ENCODE data around the gene VPS13C.
"Not testable (repeated sequence)": the region's sequence is repeated elsewhere in the genome, so short reads cannot be mapped to it uniquely, and the experiment has no call there.

Gene VPS13C

DNA sequence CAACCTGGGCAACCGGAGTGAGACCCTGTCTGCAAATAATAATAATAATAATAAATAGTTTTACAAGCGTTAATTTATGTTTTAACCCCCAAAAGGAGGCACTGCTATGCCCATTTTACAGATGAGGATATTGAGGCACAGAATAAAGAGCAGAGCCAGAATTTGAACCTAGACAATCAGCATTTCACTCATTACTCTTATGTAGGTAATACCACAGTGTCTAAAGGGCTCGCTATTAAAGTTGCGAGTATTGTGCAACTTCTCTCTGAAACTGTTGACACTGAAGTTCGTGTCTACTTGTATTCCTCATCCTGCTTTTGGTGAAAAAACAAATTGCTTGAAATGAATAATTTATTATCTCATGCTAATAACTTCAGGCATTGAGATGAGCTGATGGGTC, 9.3 kb upstream of the VPS13C start:
- DNase-seq (ENCODE audit: low read depth in 3 of 3): no peak

- no peak for DNase-seq (ENCODE audit: low read depth in 3 of 3)
Observed at GRCh38 chr15:62068810-62069167, 8.5 kb upstream of the VPS13C start.

- DNase-seq (ENCODE audit: low read depth in 3 of 3): peak in 1 of 3 experiments; percentile 11
Observed at GRCh38 chr15:62068071-62068809, 8.0 kb upstream of the VPS13C start.

DNA sequence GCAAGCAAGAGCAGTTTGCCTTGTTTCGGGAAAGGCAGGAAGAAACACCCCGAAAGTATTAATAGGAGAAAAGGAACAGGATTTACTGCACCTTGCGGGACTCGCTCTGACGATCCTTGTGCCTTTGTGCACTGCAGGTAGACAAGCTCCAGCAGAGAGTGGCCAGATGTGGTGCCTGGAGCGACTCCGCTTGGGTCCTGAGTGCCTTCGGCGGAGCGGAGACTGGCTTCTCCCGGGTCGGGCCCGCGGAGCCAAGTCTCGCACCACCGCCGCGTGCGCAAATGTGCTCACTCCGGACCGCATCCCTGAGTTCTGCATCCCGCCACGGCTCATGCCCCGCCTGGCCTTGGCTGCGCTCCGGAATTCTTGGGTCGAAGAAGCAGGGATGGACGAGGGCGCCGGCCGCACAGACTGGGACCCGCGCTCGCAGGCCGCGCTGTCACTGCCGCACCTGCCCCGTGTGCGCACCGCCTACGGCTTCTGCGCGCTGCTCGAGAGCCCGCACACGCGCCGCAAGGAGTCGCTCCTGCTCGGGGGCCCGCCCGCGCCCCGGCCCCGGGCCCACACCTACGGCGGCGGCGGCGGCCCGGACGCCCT, 7.3 kb upstream of the VPS13C start:
- DNase-seq (ENCODE audit: low read depth in 3 of 3): peak in 1 of 3 experiments; percentile 19

GRCh38 chr15:62066663-62067447, 6.6 kb upstream of the VPS13C start, which contains the start of gene C2CD4A:
C2CD4A (plus strand) TSS chr15:62066977; CDS start chr15:62067614, 637 bp downstream.
- peak in 2 of 3 experiments; percentile 20 to 54 for DNase-seq (ENCODE audit: low read depth in 3 of 3)

DNA sequence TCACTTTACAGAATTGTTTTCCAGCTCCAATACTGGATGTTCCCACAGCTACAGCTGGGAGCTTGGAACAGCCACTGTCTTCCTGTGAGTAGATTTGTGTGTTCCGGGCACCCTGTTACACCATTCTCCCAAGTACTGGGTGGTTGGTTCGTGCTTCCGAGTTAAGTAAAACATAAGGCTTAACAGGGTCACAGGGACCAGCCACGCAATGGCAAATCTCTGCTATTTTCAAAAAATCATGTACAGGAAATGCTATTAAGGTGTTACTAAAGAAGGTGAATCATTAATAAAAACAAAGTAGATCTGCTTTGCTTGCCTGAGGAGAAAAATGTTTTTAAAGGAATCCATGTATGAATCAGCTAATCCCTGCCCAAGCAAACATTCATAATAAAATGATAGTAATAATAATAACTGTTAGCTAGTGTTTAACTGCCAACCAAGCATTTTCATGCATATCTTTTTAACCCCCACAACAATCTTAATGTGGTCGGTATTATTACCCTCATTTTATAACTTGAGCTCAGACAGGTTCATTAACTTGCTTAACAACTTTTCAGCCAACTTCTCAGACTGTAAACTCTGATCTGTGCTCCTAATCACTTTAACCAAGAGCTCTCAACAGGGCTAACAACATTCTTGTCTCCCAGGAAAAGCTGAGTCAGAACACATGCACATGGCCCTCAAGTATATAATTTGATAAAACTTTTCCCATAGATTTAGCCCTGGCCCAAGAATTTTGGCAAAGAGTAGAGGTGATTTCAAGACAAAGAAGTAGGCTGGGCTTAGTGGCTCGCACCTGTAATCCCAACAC, 3.8 kb upstream of the VPS13C start:
- no peak for DNase-seq (ENCODE audit: low read depth in 3 of 3)

DNA sequence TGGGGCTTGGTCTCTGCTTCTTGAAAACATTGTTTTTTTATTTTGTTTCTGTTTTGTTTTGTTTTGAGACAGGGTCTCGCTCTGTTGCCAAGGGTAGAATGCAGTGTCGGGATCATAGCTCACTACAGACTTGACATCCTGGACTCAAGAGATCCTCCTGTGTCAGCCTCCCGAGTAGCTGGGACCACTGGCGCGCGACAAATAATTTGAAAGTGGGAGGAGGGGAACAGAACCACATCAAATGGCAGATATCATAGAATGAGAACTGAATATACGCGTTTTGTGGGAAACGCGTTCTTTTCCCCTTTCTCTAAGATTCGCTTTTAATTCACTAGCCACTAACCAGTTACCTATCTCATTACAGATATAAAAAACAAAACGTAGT, 641 bp upstream of the VPS13C start:
- DNase-seq (ENCODE audit: low read depth in 3 of 3): peak in 1 of 3 experiments; percentile 9

DNA sequence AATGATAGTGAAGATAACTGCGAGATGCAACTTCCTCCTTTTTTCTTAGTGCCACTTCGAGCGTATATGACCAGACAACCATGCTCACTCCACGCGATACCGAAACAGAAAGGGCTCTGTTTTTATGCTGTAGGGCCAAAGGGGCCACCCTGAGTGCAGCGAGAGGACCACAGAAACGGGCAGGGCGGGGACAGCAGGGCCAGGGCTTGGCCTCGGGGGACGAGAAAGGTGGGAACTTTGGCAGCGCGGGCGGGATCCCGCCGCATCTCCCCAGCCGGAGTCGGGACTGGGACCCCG, 483 bp downstream of the VPS13C start:
- DNase-seq (ENCODE audit: low read depth in 3 of 3): peak; percentile 9 to 53 (median 47)

GRCh38 chr15:62059108-62059815, 985 bp downstream of the VPS13C start:
- DNase-seq (ENCODE audit: low read depth in 3 of 3): no peak

DNA sequence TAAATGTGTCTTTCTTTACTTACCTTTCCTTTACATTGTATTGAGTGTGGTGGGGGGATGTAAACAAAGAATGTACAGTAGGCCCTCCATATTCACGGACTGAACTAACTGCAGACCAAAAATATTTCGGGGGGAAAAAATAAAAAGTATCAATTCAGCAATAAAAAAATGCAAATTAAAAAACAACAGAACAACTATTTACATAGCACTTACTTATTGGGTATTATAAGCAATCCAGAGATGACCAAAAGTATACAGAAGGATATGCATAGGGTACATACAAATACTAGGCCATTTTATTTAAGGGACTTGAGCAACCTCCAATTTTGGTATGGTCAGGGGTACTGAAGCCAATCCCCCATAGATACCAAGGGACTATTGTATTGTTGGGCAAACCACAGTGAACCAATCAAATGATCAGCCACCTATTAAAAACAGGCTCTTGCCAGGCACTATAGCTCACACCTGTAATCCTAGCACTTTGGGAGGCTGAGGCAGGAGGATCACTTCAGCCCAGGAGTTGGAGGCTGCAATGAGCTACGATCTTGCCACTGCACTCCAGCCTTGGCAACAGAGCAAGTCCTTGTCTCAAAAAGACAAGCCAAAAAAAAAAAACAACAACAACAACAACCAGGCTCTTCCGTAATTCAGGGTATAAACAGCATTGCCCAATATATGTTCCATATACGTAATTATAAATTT, 1.8 kb downstream of the VPS13C start:
- no peak for DNase-seq (ENCODE audit: low read depth in 3 of 3)

DNA sequence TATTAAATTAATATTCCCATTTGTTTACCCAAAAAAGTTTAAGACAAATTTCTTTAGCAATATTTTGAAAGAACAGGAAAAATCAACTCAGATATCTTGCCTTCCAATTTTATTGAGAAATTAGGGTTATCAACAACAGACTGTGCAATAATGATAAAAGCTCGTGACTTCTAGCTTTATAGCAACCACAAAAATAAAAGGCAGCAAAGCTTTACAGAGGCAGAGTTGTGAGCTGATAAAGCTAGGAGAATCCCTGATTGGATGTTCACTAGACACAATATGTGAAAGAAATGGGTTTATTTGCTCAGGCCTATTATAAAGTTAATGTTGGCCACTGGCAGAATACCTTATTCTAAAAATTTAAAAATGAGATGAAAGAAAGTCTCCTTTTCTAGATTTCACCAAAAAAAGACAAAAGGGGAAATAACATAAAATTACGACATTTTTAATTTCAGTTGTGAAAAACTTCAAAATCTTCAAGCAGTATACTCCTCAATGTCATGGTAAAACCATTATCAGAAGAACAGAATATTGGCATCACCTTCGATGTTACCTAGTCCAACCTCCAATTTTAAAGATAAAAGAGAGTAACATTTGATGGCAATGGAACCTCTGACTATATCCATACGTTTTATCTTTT, 2.8 kb downstream of the VPS13C start:
- DNase-seq (ENCODE audit: low read depth in 3 of 3): no peak

DNA sequence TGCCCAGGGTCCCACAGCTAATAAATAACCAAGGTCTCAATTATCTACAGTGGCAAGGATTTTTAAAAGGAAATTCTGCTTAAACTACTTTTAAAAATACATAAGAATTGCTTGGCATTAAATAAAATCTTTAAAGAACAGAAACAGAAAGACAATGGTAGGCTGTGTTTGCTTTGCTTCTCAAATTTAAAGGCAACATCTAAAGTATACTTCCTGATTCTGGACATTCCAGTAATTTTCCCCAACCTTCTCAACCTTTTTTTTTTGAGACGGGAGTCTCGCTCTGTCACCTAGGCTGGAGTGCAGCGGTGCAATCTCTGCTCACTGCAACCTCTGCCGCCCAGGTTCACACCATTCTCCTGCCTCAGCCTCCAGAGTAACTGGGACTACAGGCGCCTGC, 5.3 kb downstream of the VPS13C start:
- no peak for DNase-seq (ENCODE audit: low read depth in 3 of 3)

DNA sequence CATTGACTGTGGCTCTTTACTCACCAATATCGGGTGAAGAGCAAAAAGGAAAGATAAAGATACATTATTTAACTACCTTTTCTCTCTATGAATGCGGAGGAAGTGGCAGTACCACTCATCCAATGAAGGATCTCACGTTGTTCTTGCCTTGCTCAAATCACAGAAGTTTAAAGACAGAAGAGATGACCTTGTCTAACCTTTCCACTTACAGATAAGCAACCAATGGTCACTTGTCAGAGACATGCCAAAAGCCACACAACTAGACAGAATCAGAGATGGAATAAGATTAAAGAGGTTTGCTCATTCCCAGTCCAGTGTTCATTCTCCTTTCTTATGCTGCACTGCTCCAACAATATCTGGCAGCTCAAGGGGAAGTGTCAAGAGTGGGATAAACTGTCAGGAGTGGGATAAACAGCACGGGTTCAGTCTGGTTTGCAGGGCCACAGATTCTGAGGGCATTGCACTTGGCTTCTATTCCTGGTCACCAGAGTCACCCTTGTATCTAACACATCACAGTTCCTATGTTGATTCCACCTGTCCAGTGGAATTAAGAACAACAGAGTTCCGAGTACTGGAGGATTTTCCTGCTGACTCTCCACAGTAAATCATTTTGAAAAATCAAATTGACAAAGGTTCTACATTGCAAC, 6.7 kb downstream of the VPS13C start:
- no peak for DNase-seq (ENCODE audit: low read depth in 3 of 3)

- DNase-seq (ENCODE audit: low read depth in 3 of 3): no peak
Observed at GRCh38 chr15:62052713-62053112, 7.5 kb downstream of the VPS13C start.

GRCh38 chr15:62051166-62051565, 9.1 kb downstream of the VPS13C start:
- DNase-seq (ENCODE audit: low read depth in 3 of 3): no peak

- no peak for DNase-seq (ENCODE audit: low read depth in 3 of 3)
Observed at GRCh38 chr15:62050115-62050514, 10.1 kb downstream of the VPS13C start.

DNA sequence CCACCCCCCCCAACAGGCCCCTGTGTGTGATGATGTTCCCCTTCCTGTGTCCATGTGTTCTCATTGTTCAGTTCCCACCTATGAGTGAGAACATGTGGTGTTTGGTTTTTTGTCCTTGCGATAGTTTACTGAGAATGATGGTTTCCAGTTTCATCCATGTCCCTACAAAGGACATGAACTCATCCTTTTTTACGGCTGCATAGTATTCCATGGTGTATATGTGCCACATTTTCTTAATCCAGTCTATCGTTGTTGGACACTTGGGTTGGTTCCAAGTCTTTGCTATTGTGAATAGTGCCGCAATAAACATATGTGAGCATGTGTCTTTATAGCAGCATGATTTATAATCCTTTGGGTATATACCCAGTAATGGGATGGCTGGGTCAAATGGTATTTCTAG, 12.0 kb downstream of the VPS13C start:
- DNase-seq (ENCODE audit: low read depth in 3 of 3): not testable (repeated sequence)

DNA sequence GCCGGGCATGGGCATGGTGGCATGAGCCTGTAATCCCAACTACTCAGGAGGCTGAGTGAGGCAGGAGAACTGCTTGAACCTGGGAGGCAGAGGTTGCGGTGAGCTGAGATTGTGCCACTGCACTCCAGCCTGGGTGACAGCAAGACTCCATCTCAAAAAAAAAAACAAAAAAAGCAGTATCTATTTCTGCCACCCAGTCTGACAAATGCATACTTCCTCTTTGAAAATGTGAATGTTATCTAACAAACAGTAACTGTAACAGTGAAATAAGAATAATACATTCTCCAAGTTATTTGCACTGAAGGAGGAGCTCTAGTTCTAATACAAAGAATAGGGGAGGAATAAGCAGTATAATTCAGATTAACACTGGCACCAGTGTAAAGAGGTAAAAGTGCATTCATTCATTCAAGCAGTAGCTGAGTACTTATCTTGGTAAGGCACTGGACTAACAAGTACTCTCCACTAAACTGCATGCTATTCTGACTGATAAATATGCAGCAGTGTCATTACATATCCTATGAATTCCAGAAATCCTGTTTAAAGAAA, 12.9 kb downstream of the VPS13C start:
- no peak for DNase-seq (ENCODE audit: low read depth in 3 of 3)

DNA sequence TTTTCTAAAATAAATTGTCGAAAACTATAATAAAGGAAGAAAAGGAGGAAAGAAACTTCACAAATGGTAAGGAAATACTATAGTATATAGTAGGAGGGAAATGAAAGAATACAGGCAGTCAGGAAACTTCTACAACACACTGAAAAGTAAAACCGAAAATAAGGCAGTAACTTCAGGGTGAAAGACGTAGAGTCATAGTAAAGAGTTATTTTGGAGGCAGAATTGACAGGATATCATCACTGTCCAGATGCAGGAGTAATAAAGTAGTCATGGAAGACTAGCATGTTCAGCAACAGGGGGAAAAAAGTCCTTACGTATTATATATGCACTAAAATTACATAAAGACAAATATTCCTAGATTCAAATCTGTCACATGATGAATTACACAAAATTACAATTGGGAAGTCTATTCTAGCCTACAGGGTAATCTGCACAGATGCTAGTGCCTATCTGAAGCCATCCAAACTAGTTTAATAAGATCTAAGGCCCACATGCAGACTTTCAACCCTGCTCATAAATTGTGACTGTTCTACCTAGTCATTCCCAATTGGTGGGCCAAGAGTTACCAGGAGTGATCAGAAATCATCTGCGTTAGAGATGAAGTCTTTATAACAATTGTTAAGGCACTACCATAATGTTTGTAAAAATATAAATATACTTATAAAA, 14.0 kb downstream of the VPS13C start:
- no peak for DNase-seq (ENCODE audit: low read depth in 3 of 3)

Data from stimulated activated CD4-positive, alpha-beta T cell treated with anti-CD3 and anti-CD28 coated beads, TNF-alpha, amount 100 ng/mL, for 24 hours (primary cell).